OCI-LY3 (cell line): ENCODE measurements around the gene UPF1.

Source experiments
- EZH2phosphoT487 ChIP-seq: fragments of 200-600 bp; shearing (Covaris generic); IDR thresholded peaks from 2 replicates; pipeline ENCODE4 v1.6.1; 2018; ENCODE audit warnings: antibody characterized with exemption, mixed run types, low read depth
- TF ChIP-seq, protein P1 (sequence below): fragments of 200-600, 300-600 bp; sonication (generic); IDR thresholded peaks from 2 replicates; pipeline ENCODE4 v1.5.1; 2014; ENCODE audit warnings: antibody characterized with exemption, low read length, low read depth

DNA sequence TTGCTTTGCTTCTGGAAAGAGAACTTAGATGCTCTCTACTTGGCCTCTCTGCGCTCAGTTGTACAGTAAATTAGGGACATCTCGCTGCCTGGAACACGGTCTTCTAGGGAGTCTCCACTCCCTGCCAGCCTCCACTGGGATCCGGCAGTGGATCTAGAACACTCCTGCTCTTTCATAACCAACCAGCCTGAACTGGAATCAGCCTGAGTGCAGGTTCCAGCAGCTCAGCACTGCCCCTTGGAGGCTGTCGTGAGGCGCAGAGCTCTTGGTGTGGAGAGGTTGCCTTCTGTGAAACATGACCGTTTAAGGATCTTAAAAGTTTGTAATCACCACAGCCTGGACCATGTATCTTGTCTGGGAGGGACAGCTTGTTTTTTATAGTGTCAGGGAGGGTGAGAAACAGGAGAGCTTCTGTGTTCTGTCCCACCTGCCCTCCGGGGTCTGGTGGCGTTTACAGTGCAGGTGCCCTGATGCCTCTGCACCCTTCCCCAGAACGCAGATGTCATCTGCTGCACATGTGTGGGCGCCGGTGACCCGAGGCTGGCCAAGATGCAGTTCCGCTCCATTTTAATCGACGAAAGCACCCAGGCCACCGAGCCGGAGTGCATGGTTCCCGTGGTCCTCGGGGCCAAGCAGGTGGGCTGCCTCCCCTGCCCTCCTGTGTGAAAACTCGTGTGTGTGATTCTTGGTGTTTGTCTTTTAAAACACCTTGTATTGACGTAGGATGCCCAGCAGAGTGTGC, 24.8 kb downstream of the UPF1 start:
- TF ChIP-seq, protein P1, sequence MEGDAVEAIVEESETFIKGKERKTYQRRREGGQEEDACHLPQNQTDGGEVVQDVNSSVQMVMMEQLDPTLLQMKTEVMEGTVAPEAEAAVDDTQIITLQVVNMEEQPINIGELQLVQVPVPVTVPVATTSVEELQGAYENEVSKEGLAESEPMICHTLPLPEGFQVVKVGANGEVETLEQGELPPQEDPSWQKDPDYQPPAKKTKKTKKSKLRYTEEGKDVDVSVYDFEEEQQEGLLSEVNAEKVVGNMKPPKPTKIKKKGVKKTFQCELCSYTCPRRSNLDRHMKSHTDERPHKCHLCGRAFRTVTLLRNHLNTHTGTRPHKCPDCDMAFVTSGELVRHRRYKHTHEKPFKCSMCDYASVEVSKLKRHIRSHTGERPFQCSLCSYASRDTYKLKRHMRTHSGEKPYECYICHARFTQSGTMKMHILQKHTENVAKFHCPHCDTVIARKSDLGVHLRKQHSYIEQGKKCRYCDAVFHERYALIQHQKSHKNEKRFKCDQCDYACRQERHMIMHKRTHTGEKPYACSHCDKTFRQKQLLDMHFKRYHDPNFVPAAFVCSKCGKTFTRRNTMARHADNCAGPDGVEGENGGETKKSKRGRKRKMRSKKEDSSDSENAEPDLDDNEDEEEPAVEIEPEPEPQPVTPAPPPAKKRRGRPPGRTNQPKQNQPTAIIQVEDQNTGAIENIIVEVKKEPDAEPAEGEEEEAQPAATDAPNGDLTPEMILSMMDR, result peak; percentile 37
- no peak for TF ChIP-seq EZH2phosphoT487
